ENCODE measurements around the gene ZMIZ1.

Gene ZMIZ1

DNA sequence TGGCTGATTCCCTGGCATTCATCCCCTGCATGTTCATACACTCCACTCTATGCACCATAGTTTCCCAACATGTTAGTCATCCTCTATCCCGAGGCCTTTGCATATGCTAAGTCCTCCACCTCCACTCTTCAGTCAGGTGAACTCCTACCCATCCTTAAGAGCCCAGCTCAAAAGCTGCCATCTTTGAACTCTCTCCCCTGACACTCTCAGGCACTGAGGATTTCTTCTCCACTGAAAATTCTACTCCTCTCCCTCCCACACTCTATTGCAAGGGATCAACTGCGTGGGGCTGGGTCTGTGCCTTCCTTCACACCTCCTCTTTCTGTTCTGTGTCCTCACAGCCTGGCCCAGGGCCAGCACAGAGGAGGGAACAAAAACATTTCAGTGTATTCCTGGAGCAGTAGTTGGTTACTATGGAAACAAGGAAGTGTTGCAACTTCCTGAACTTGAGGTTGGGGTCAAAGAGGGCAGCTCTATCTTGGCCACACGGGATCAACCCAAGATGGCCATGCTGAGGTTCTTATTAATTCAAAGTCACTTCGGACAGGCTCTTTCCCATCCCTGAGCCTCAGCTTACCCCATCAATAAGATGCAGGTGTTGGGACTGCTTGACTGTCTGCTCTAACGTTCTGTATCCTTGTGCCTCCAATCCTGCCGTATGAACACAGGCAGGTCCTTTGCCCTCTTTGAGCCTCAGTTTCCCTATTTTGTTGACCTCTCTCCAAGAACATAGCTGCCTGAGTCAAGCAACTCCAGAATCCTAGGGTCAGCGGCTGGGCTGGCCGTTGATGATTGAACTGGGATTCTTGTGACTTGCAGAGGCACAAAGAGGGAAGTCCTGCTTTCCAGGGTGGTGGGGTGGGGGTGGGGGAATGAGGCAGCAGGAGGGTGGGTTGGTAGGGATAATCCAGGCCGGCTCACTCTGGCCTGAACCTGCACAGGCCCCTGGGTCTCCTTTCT is 15.5 kb downstream of the ZMIZ1 start:
- DNase-seq, result no peak

DNA sequence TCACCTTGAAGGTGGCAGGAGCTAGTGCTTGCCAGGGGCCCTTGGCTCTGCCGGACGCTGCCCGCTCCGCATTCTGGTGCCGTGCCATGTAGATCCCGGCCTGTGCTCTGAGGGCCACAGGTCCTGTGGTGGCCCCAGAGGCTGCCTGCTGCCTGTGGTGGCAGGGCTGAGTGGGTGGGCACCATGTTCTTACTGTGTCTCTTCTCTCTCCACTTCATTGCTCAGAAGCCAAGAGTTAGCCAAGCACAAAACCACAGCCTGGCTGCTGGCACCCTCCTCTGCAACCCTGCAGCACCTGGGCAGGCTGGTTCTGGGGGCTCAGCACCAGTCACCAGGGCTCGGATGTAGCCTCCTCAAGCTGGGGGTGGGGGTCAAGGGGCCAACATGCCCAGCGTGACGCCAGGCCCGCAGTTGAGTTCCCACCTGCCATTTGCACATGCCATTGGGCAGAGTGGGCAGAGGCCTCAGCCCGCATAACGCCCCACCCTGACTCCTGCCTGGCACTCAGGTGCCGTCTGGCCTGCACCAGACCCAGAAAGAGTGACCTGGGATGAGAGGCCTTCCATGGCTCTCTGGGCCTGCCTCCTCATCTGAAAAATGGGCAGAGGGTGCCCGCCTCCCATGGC is 16.3 kb downstream of the ZMIZ1 start:
- DNase-seq, result no peak

DNA sequence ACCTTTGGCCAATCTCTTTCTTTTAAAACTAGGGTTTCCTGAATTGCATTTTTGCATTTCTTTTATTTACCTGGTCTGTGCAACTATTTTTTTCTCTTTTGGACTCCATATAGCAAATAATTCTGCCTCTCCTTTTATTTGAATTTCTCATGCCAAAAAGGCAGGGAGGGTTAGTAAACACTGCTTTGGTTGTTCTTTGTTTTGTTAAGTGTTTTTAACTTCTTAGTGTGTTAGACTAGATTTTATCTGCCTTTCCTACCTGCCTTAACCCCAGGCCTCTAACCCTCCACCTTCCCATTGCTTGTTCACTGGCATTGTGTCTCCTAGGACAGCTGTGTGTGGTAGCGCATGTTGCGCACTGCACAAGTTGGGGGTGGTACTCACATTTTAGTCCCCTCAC is 18.1 kb downstream of the ZMIZ1 start:
- no peak for DNase-seq

DNA sequence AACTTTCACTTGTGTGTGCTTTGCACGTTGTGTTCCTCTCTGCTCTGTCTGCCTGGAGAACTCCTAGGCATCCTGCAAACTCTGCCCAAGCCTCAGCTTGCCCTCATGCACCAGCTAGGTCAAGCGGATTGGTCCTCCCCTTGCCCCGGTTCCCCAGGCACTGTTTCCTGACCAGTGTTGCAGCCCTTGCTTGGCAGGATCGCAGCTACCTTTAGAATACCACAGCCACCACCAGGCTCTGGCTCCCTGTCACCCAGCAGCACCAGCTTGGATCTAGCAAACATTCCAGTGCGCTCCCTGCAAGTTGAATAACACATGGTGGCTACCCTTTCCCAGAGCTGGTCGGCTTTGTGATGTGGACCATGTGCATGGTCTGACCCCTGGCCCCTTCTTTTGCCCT is 19.0 kb downstream of the ZMIZ1 start:
- no peak for DNase-seq

DNA sequence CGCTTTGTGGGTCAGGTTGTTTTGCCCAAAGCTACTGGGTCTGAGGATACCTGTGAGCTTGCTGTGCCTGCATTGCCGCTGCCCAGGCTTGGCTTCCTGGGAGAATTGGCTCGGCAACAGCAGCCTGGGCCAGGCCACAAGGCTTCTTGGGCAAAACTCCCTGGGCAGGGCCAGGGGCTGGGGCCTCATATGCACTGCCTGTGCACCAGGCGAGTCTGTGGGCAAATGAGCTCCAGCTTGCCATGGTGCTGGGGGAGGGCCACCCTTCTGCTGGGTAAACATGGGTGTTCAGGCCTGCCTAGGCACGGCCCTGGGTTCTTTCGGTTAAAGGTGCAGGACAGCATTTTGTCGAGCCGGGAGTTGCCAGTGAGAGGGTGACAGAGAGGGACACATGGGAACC is 19.4 kb downstream of the ZMIZ1 start:
- no peak for DNase-seq

DNA sequence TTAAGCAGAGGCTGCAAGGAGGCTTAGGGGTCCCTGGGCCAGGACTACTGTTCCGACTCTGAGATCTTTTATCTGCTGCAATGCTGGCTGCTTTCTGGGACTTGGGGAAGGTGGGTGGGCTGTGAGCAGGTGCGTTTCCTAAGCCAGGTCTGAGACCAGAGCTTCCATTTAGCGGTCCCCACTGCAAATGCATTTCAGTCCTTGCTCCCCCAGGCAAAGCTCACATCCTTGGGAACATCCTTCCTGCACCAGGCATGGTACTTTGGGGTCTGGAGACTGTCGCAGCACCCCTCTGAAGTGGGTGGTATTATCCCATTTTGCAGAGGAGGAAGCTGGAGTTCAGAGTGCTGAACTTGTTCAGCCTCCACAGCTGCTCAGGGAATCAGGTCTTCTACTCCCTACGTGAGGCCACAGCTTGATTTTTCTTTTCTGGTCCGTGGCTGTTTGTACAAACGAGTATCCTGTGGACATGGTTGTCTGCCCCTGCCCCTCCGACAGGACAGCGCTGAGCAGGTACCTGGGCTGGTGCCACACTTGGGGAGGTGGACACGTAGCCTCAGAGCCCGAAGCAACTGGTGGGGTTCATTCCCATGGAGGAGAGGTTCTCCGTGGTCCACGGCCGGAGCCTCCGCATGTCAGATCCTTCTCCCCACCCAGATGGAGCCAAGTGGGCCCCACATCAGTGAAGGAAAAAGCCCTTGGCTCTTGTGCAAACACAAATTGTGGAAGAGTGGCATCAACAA is 20.0 kb downstream of the ZMIZ1 start:
- no peak for DNase-seq

DNA sequence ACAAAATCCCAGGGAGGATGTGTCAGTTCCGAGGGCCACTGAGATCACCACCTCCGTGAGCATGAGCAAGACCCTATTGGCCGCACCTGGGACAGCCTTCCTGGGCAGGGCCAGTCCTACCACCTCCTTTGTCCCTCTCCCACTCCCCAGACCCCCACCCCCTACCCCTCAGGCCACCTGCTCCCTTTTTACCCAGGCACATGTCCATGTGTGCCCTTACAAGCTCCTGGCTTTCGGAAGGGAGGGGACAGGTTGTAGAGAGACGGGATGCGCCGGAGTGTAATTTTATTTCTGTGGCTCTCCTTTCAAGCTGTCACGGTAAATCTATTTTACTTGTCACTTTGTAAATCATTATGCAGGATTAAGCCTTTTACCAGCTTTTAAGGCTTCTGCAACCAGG is 20.9 kb downstream of the ZMIZ1 start:
- no peak for DNase-seq

DNA sequence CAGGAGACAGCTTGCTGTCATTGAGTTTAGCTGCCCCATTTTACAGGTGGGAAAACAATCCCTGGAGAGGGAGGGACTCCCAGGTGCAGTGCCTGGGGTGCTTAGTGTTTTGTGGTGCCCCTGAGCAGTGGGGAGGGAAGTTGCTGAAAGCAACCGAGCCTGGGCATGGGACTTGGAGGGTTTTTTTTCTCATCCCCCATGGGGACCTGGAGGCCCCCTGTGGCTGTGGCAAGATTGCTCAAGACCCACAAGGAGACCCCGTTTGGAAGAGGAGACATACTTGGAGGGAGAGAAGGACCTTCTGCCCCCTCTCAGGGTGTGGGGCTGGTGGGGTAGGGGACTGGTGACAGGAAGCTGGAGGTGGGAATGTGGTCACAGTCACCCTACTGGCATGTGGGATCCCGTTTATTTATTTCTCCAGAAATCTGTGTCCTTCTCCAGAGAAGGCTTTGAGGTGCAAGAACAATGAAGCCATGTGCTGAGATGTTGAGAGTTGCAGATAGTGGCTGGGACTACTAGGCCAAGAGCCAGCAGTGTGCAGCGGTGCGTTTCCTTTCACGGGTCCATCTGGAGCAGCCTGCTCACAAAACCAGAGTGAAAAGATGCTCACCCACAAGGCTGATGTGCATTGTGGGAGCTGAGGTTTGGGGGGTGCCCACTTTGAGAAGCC is 21.5 kb downstream of the ZMIZ1 start:
- DNase-seq, result no peak

DNA sequence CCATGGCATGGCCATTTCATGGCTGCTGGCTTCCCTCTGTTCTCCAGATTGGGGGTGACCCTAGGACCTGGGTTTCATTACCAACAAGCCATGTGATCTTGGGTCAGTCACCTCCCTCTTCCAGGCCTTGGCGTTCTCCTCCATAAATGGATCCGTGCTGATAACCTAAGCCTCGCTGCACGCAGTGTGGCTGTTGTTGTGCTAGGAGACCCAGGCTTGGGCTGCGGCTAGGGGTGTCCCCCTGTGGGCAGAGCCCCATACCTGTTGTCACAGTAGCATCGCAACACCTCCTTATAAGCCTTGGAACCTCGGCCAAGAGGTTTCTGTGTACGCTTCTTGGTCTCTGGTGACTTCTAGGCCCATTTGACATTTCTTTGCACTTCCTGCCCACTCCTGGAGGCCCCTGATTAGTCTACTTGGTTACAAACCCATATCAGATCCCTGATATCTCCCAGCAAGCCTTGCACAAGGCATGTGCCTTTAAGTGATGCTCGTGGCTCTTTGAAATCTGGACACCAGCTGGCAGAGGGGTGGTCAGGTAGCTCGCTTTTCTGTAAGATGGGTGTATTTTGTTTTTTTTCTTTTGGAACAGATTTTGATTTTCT is 23.6 kb downstream of the ZMIZ1 start:
- no peak for DNase-seq

DNA sequence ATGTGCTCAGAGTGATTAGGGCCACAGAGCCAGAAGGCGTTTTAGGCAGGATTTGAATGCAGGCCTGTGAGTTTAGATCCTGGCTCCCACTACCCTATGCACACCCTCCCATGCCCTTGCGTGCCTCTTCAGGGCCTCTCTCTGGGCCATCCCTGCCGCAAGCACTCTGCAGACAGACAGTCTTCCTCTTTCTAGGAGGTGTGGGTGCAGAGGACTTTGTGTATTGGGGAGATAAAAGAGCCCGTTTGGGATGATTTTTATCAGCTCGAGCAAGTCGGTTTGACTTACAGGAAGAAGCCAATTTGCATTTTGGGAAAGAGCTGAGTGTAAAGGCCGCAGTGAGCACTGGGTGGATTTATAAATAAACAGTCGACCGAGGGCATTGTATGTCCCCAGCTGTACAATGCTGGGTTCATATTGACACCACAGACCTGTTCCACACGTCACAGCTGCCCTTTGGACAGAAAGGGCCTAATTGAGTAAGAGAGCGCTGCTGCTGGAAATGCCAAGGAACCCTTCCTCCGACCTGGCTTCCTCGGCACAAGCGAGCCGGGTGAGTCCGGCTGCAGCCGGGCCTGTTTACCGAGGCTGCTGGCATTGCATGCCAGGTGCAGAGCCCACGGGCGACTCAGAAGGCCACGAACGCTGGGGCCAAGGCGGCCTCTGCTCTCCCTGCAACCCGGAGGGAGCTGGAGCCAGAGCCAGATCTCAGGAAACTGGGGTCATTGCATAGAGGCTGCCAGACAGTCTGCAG is 25.1 kb downstream of the ZMIZ1 start:
- no peak for DNase-seq

DNA sequence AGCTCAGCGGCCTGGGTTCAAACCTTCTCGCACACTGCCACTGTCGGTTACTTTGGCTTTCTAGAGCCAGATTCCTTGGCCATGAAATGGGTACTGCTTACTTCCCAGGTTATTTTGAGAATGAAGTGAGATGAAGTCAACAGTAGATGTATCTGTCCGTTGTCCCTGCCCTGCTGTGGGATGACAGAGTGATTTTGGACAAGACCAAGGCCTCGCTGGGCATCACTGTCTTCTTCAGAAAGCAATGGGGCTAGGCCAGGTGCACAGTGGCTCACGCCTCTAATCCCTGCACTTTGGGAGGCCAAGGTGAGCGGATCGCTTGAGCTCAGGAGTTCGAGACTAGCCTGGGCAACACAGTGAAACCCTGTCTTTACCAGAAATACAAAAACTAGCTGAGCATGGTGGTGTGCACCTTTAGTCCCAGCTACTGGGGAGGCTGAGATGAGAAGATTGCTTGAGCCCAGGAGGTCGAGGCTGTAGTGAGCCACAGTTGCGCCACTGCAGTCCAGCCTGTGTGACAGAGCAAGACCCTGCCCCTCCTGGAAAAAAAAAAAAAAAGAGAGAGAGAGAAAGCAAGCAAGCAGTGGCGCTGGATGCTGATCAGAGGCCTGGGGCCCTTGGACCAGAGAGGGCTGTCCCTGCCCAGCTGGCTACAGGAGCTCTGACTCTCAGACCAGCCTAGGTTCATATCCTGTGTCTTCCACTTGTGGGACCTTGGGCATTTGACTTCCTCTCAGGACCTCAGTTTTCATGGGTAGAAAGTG is 25.8 kb downstream of the ZMIZ1 start:
- DNase-seq, result no peak

DNA sequence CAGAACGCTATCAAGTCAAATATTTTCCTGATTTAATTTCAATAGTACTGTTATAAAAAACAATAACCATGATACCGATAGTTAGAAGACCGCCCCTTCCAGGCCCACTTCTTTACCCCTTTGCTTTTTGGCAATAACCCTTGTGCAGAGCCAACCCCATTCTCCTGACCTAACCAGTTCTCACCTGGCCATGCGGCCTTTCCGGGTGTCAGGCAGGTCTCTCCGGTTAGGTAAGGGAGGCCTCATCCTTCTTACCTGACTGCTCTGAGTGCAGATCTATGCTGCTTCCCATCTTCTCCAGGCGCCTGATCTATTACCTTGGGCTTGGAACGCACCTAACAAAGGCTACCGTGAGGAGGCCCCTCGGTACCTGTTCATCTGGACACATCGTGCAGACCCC is 26.6 kb downstream of the ZMIZ1 start:
- no peak for DNase-seq

DNA sequence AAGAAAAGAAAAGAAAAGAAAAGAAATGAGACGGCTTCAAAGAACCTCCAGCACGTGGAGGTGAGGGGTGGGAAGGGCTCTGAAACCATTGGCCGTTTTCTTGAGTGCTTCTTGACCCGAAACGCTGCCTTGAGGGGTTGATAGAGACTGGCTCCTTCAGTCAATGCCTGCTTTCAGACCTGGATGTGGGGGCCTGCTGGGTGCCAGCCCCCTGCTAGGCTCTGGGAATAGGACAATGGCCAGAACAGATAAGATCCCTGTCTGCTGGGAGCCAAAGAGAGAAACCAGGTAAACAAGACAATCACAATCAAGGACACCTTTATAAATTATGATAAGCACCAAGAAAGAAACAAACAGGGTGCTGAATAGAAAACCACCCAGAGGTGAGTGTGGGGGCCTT is 27.7 kb downstream of the ZMIZ1 start:
- no peak for DNase-seq

DNA sequence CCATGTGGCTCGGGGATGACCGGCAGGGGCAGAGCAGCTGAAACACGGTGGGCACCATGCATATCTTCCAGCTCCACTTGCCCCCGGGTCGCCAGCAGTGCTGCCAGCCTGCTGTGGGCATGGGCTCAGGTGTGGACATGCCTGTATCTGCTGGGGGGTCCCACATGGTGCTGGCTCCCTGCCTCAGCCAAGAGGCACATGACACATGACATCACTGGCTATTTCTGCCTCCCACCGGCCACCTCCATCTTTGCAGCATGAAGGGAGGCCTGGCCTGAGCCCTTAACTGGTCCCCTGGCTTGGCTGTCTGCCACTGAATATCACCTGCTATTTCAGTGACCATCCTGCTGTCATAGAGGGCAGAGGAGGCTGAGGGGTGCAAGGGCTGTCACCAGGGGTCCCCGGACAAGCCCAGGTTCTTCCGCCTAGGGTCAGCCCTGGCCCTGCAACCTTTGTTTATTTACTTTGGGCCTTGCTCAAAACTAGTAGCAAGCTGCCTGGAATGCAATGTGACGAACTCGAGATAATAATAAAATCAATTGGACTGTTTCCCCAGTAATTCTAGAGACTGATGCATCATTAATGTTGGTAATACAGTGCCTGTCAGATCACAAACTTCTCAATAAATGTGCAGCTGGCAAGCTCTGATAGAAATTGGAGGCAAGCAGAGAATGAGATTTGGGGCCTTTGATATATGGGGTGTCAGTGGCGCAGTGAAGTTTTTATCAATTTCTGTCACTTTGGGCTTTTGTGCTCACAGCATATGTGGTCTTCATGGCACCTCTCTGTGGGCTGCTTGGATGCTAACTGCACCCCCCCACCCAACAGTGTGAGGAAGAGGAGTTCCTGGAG is 28.5 kb downstream of the ZMIZ1 start:
- no peak for DNase-seq

DNA sequence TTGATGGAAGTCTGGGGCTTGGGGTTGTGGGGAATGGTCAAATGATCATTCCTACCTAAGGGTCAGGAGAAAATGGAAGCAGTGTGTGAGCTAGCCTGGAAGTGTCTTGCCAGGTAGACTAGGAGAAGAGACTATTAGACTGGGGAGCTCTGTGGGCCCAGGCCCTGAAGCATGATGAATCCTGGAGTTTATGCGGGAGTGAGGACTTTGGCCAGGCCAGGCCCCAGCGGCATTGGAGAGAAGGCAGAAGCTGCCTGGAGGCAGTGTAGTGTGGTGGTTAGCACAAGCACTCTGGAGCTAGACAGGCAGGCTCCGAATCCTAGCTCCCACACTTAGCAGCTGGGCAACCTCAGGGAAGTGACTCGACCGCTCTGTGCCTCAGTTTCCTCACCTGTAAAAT is 29.3 kb downstream of the ZMIZ1 start:
- DNase-seq, result no peak

DNA sequence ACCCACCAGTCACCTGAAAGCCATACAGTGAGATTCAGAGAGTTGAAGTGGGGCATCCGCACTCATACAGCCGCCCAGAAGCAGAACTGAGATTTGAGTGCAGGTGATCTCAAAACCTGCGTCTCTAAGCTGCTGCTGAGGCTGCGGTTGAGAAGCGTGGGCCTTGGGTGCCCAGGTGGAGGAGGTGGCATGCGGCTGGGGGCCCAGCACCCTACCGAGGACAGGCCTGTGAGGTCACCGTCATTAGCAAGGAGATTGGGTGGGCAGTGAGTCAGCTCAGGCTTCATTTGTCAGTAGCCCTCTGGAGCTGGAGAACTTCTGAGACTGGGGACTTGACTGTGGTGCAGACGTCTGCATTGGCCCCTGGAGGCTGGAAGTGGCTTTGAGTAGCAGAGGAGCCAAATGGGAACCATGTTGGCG is 29.8 kb downstream of the ZMIZ1 start:
- no peak for DNase-seq

DNA sequence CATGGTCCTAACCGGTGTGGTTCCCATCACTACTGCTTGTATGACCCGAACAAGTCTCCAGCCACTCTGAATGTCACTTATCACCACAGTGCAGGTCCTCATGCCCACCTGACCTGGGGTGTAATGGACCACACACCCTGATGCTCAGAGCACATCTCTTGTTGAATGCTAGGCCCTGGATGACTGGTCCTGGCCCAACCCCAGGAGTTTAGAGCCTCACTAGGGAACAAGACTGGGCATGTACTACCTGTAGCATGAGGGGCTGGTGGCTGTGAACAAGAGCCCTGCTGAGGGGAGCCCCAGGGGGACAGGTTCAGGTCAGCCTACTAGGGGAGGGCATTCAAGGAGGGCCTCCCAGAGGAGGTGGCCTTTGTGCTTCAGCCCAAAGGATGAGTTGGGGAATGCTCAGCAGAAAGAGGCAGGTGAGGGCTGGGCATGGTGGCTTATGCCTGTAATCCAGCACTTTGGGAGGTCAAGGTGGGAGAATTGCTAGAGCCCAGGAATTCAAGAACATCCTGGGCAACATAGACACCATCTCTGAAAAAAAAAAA is 31.2 kb downstream of the ZMIZ1 start:
- no peak for DNase-seq

DNA sequence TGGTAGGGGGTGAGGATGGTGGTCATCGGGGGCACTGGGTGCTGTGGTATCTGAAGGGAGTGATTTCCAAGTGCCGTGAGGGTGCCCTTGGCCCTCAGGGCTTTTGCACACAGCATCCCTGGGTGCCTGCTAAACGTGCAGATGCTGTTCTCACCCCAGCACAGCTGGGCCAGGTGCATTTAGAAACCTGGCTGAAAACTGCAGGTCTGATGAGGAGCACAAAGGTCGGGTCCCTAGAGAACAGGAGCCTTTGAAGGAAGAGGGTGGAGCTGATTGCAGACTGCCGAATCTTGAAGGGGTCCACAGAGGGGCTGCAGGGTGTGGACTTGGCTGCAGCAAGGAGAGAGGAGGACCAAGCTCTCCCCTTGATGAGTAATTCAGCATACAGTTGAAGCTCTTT is 32.0 kb downstream of the ZMIZ1 start:
- DNase-seq, result no peak

DNA sequence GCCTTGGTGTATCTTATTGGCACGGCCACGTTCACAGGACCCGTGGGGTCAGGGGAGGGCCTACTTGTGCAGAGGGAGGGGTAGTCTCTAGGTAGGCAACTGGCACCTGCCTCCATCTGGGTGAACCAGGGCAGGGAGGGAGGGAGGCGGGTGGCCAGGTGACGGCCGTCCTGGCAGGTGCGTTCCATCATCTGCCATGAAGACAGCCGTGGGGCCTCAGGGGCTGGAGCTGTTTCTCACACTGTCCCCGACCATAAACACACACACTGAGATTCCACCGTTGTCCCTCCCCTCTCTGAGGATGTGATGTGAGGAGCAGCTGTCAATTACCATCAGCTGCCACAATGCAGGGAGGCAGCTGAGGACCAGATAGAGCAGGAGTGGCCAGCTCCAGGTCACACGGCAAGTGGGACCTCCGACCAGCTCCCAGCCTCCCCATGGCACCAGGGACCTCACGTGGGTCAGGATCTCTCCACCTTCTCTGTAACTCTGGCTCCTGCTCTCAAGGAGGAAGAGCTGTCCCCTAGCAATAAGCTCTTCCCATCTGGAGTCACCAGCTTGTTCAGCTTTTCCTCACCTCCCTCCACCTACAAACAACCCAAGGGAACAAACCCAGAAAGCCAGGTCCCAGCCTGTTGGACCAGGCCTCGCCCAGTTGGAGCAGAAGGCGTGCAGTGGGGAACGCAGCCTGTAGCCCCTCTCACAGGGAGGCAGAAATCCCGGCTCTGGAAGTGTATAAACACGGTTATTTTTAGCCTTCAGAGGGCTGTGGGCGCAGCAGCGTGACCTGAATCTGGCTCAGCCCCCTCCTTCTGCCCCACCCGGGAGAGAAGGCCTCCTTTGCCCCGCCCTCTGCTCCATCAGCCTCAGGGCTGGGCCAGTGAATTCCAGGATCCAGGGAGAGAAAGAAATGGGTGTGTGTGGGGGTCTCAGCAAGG is 33.1 kb downstream of the ZMIZ1 start:
- no peak for DNase-seq

Measured in activated CD4-positive, alpha-beta T cell treated with anti-CD3 and anti-CD28 coated beads, Interleukin-2, amount 50 U/mL, for 16 hours (primary cell).